ENCODE results near the gene IL17RB.
A peak's percentile ranks its signal among the peaks of the same experiment; 100 is the strongest.

Gene IL17RB

GRCh38 chr3:53860196-53860595 is 13.8 kb downstream of the IL17RB start:
- no peak for DNase-seq (ENCODE audit: low read depth, low spot score)

- DNase-seq (ENCODE audit: low read depth, low spot score), result no peak
Observed at GRCh38 chr3:53862241-53862640, 15.9 kb downstream of the IL17RB start.

GRCh38 chr3:53863145-53863544 is 16.8 kb downstream of the IL17RB start:
- no peak for DNase-seq (ENCODE audit: low read depth, low spot score)

- DNase-seq (ENCODE audit: low read depth, low spot score), result no peak
Observed at GRCh38 chr3:53865732-53866499, 19.5 kb downstream of the IL17RB start.

GRCh38 chr3:53880396-53881345 is 34.3 kb downstream of the IL17RB start:
- DNase-seq (ENCODE audit: low read depth, low spot score), result no peak

GRCh38 chr3:53881691-53882593 is 35.6 kb downstream of the IL17RB start, which contains the start of gene ACTR8:
Gene ACTR8 (minus strand): TSS chr3:53882152. CDS start chr3:53882101, 51 bp downstream.
- DNase-seq (ENCODE audit: low read depth, low spot score), result peak; percentile 51

GRCh38 chr3:53883008-53883407 is 36.6 kb downstream of the IL17RB start:
- DNase-seq (ENCODE audit: low read depth, low spot score), result no peak

GRCh38 chr3:53884623-53885022 is 38.3 kb downstream of the IL17RB start:
- no peak for DNase-seq (ENCODE audit: low read depth, low spot score)

GRCh38 chr3:53885239-53885638 is 38.9 kb downstream of the IL17RB start:
- no peak for DNase-seq (ENCODE audit: low read depth, low spot score)

- DNase-seq (ENCODE audit: low read depth, low spot score), result no peak
Observed at GRCh38 chr3:53887446-53887845, 41.1 kb downstream of the IL17RB start.

GRCh38 chr3:53888232-53888631 is 41.9 kb downstream of the IL17RB start:
- DNase-seq (ENCODE audit: low read depth, low spot score), result no peak

GRCh38 chr3:53890726-53891475 is 44.5 kb downstream of the IL17RB start:
- no peak for DNase-seq (ENCODE audit: low read depth, low spot score)

- DNase-seq (ENCODE audit: low read depth, low spot score), result peak; percentile 97
Observed at GRCh38 chr3:53891497-53892285, 45.3 kb downstream of the IL17RB start, which contains the start of gene SELENOK. Gene SELENOK (minus strand): TSS chr3:53891859.

- DNase-seq (ENCODE audit: low read depth, low spot score), result no peak
Observed at GRCh38 chr3:53892286-53892637, 45.9 kb downstream of the IL17RB start.

GRCh38 chr3:53899750-53900149 is 53.4 kb downstream of the IL17RB start:
- DNase-seq (ENCODE audit: low read depth, low spot score), result no peak

- no peak for DNase-seq (ENCODE audit: low read depth, low spot score)
Observed at GRCh38 chr3:53900666-53901331, 54.4 kb downstream of the IL17RB start.

- no peak for DNase-seq (ENCODE audit: low read depth, low spot score)
Observed at GRCh38 chr3:53902067-53902466, 55.7 kb downstream of the IL17RB start.

GRCh38 chr3:53902711-53903110 is 56.3 kb downstream of the IL17RB start:
- no peak for DNase-seq (ENCODE audit: low read depth, low spot score)

GRCh38 chr3:53913401-53913800 is 67.0 kb downstream of the IL17RB start:
- no peak for DNase-seq (ENCODE audit: low read depth, low spot score)
